ENCODE measurements around the gene KCNQ1.
"Not testable (repeated sequence)": the region's sequence is repeated elsewhere in the genome, so short reads cannot be mapped to it uniquely, and the experiment has no call there.

KCNQ1 gene

DNA sequence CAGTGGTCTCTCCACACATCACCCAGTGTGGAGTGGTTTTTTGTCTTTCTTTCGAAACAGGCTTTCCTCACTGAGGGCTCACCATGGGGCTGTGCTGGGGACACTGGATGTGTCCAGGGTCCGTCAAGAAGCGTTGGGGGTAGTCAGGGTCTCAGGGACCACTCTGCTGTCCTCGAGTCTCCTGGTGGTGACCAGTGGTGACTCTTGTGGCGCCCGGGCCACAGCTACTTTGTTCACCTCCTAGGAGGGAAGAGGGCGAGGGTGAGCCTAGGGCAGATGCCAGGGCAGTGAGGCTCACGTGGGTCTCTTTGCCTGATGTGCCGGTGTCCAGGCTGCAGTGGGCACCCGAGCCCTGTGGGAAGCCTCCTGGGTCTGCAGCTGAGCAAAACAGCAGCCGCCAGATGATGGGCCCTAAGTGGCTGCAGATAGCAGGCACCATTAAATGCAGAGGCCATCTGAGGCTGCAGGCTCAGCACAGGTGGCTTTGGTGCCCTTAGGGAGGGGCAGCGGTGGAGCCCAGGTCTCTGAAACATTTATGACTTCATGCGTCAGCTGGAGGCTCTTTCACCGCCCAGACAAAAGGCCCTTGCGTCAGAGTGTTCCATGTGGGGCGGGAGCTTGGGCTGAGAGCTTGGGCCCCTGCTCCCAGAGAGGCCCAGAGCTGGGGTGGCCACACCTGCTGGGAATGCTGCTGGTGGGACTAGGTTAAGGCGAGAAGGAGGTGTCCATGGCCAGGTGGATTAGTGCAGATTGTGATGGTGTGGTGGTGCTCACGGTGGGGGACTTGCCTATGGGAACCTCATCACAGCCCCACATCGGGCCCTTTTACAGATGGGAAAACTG is 29.5 kb downstream of the KCNQ1 start:
- no peak for DNase-seq

GRCh38 chr11:2475136-2475918 is 30.5 kb downstream of the KCNQ1 start:
- no peak for DNase-seq

DNA sequence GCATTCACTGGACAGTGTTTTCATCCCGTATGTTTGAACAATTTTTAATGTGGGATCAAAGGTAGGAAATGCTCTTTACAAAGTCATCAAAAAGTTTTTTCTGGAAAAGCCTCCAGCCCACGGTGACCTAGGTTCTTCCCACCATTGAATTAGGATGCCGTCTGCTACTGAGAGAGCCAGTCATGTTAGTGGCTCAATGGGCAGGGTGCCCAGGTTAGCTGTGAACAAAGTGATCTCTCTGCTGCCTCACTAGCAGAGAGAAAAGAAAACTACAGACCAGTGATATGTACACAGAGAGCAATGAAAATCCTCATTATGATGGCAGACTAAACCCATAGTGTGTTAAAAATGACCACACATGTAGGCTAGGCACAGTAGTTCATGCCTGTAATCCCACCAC is 32.4 kb downstream of the KCNQ1 start:
- DNase-seq: no peak

- no peak for DNase-seq
Observed at GRCh38 chr11:2477936-2478335, 33.1 kb downstream of the KCNQ1 start.

DNA sequence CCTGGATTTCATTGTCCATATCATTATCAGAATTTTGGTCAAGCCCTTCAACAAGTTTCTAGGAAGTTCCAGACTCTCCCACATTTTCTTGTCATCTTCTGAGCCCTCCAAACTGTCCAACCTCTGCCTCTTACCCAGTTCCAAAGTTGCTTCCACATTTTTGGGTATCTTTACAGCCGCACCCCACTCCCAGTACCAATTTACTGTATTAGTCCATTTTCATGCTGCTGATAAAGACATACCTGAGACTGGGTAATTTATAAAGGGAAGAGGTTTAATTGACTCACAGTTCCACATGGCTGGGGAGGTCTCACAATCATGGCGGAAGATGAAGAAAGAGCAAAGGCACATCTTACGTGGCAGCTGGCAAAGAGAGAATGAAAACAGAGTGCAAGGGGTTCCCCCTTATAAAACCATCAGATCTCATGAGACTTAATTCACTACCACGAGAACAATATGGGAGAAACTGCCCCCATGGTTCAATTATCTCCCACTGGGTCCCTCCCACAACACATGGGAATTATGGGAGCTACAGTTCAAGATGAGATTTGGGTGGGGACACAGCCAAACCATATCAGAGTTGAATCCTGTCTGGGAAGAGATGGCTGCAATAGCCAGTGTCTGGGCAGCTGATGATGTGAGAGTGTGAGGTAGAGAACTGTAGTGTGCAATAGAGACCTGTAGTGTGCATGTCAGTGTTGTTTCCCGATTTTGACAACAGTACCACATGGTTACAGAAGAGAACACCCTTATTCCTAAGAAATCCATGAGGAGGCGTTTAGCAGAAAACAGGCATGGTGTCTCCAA is 35.5 kb downstream of the KCNQ1 start:
- DNase-seq: not testable (repeated sequence)

DNA sequence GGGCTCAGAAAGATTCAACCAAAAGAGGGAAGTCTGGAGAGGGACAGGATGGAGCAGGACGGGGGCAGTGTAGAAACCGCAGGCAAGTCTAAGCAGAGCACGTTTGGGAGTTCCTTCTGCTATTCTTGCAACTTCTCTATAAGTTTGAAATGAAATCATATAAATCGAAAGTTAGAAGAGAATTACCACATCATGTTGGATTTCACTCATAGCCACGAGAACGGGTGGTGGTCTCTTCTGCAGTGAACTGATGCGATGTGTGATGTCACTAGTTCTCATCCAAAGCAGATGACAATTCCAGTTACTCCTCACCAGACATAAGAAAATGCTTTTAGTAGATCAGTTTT is 36.0 kb downstream of the KCNQ1 start:
- DNase-seq: no peak

DNA sequence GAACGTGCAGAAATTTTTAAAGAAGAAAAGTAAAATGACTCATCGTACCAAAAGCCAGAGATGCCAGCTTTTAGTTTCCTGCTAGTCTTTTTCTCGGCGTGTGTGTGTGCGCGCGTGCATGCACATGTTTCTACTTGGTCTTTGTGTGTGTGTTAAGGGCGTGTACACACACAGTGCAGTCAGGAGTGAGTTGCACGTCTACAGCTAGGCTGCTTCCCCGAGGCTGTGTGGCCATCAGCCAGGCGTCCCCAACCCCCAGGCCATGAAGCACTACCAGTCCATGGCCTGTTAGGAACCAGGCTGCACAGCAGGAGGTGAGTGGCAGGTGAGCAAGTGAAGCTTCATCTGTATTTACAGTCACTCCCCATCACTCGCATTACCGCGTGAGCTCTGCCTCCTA is 36.4 kb downstream of the KCNQ1 start:
- DNase-seq: peak in 1 of 2 donors; percentile 17

DNA sequence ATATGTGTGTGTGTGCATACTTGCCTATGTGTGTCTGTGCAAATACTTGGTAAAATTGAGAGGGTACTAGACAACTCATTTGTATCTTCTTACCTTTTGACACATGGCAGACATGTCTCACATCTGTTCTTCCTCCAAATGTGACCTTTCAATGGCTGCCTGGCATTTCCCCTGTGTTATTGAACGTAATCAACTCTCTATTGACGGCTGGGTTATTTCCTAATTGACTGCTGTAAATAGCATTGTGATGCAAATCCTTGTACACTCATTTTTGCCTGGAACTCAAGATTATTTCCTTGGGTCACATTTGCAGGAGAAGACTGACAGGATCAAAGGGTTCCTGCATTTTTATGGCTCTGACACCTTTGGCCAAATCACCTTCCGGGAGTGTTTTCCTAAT is 37.4 kb downstream of the KCNQ1 start:
- no peak for DNase-seq

GRCh38 chr11:2482745-2483144 is 37.9 kb downstream of the KCNQ1 start:
- no peak for DNase-seq

DNA sequence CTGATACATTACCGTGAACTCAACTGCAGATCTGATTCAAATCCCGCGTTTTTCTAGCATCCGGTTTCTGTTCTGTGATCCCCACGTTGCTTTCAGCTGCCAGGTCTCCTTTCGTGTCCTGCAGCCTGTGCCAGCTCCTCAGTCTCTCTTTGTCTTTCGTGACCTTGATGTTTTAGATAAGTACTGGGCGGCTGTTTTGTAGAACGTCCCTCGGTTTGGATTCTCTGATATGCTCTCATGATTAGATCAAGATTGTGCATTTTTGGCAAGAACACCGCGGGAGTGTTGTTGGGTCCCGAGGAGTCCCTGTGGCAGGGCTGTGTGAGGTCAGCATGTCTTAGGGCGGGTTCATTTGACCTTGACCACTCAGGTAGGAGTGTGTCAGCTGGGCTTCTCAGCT is 38.6 kb downstream of the KCNQ1 start:
- DNase-seq: no peak

DNA sequence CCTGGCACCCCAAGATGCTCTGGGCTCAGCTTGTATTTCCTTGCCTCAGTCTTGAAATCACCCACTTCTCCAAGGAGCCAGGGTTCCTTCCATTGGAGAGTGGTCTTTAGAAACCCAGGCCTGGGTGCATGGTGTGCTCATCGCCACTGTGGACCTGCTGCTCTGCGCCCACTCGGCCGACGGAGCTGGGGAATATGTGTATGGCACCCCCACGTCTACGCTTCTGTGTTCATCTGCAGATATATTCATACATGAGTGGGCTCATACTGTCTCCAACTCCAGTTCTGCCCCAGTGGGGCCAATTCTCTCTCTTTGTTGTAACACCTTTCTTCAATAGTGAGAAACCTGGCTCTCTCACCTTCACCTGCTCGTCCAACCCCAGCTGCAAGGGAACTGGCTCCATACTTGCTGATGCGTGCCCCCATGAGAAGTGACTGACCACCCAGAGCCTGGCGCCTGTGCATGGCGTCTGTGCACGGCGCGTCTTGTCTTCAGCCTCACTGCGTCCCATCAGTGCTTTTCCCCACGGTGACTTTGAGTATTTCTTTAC is 39.8 kb downstream of the KCNQ1 start:
- no peak for DNase-seq

GRCh38 chr11:2488004-2488403 is 43.2 kb downstream of the KCNQ1 start:
- DNase-seq: no peak

GRCh38 chr11:2489083-2489482 is 44.3 kb downstream of the KCNQ1 start:
- no peak for DNase-seq

DNA sequence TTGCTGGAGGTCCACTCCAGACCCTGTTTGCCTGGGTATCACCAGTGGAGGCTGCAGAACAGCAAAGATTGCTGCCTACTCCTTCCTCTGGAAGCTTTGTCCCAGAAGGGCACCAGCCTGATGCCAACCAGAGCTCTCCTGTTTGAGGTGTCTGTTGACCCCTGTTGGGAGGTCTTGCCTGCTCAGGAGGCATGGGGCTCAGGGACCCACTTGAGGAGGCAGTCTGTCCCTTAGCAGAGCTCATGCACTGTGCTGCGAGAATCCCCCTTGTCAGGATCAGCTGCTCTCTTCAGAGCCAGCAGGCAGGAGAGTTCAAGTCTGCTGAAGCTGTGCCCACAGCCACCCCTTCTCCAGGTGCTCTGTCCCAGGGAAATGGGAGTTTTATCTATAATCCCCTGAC is 53.1 kb downstream of the KCNQ1 start:
- not testable (repeated sequence) for DNase-seq

DNA sequence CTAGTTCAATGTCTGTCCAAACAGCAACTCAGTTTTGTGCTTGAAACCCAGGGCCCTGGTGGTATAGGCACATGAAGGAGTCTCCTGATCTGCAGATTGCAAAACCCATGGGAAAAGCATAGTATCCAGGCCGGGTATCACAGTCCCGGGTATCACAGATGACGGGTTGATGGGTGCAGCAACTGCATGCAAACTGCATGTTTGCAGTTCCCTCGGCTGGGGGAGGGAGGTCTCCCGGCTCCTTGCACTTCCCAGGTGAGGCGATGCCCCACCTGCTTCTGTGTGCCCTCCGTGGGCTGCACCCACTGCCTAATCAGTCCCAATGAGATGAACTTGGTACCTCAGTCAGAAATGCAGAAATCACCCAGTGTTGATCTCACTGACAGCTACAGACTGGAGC is 53.9 kb downstream of the KCNQ1 start:
- no peak for DNase-seq

DNA sequence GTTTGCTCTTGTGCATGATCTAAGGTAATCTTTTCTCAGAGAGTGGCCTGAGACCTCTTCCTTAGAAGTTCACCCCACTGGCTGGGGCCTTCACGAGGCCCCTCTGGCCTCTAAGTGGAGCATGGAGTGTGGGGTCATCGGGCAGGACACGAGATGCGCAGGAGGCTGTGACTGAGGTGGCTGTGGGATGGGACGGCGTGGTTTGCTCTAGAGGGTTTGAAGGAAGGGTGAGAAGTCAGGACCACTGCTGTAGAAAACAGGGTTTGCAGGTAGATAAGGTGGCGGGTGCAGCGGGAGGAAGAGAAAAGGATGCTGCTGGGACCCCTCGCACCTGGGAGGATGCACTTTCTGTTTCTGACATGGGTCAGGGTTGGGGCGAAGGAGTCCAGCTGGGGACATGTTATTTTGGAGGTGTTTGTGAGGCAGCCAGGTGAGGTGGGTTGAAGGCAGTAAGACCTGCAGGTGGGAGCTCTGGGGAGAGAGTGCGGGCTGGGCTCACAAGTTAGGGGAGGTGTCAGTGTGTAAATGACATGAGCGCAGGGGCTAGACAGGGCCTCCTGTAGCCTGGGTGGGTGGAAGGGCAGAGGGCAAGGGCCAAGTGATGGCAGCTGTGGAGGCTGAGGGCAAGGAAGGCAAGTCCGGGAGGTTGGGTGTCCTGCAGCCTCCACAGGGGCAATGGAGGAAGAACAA is 62.5 kb downstream of the KCNQ1 start:
- no peak for DNase-seq

DNA sequence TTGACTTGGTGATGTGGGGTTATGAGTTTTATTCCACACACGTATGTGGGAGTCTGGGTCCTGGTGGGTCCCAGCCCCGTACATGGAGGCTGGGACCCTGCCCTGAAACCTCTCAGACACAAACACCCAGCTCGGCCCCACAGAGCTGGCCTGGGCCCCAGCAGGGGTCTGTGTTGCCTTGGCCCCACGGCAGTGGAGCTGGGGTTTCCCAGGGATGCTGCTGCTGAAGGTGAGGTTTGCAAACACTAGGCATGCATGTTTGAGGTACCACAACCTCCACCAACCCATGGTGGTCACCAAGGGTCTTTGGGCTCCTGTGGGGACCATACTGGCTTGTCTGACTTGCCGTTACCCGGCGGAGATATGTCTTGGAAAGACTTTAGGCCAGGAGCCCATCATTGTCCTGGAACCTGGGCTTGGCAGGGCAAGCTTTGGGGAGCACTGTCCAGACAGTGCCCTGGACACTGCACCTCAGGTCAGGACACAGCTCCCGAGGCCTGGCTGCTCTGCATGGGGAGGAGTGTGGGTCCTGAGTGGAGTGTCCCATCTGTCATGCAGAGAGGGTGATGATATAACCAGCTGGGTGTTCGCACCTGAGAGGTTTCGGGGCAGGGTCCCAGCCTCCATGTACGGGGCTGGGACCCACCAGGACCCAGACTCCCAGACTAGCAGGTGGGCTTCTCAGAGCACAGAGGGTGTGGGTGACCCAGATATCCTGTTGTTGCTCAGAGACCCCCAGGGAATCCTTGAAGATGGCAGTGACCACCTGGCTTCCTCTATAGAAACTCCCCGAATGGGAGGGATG is 63.3 kb downstream of the KCNQ1 start:
- DNase-seq: no peak

DNA sequence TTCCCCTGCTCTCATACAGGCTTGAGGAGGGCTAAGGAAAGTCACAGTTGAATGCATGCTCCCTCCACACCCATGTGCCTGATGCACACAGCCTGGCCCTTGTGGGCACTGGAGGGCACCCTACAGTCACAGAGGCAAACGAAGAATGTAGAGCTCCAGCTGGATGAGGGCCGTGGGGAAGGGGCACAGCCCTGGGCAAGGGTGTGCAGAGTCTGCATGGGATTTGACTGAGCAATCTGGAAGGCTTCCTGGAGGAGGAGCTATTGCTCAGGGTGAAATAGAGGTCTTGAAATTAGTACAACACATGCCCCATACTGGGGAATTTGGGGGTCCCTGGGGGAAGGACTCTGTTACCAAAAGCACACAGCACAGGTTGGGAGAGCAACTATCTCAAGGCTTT is 64.0 kb downstream of the KCNQ1 start:
- DNase-seq: no peak

DNA sequence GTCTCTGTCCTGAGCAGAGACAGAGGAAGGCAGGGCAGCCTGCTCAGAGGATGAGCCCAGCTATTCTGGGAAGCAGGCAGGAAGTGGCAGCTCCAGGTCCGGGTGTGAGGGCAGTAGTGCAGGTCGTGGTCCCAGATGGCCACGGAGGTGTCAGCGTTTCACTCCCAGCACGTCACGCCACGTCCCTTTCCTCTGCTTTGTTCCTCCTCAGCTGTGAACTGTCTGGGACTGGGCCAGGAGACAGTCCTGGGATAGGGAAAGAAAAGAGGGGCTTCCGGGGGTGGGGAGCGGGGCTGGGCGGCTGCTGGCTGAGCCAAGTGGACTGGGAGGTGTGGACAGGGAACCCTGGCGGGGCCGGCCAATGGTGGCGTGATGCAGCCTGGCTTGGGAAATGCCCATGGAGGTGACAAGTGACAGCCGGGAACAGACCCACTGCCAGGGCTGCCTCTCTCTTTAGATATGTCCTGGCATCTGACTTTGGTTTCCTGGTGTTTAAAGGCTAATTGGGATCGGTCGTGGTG is 64.7 kb downstream of the KCNQ1 start:
- no peak for DNase-seq

DNA sequence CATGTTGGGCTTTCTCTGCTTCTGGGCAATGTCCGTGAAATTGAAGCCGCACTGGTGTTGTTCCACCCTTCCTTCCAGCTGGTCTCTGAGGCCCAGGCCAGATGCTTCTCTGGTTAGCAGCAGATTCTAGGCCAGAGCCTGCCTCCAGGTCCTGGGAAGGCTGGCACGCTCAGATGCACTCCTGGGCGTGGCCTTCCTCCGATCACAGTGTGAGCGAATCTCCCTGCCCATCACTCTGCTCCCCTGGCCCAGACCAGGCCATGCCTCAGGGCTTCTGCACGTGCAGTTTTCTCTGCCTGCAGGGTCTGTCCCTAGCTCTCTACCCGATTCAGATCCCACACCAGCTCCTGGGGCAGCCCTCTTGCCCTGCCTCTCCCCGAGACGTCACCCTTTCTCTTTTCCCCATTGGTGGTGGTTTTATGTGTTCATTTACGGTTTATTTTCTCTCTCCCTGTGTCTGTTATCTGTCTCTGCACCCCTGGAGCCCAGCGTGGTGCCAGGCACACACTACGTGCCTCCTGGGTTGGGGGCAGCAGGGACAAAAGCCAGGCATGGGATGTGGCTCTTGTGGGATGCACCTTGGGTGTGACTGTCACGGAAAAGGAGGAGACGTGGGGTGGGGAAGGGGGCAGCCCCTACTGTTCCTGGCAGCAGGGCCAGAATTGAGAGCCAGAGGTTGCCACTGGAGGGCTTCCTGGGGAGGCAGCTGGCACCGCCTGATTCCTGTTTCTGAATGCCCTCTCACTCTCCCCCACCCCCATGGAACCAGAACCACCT is 66.0 kb downstream of the KCNQ1 start:
- no peak for DNase-seq
